ENCODE measurements around the gene ACAP3. TPM values are rescaled to one million over a fixed set of nuclear protein-coding genes. Genes with fewer than 3 reads are reported as not detected.
"Not testable (repeated sequence)": the region's sequence is repeated elsewhere in the genome, so short reads cannot be mapped to it uniquely, and the experiment has no call there.

Gene ACAP3
- total RNA-seq, 1 donor from 2014 or later: 105 TPM

DNA sequence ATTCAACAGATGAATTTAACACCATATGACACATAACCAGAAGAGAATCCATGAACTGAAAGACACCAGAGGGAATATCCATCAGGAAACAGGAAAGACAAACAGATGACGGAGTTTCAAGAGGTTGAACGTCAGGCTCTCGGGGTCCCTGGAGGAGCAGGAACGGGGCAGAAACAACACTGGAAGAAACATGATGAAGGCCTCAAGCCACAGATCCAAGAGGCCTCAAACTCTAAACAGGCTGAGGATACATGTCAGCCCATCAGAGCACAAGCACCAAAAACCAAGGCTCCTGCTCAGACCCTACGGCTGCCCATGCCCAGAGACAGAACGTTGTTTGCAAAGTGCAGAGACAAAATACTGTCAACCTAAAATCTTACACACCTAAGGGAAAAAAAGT is 9.7 kb upstream of the ACAP3 start:
- no peak for TF ChIP-seq CTCF (IDR thresholded peaks at IDR 0.05)
- Histone ChIP-seq H3K27me3 (no peaks in the 10 kb centered on the region), H3K27ac (peak overlapping the region; percentile 70 to 74), H3K4me3 (no peak overlapping the region), H3K4me1 (peaks cover 3 to 23% of the 10 kb centered on the region in 2 donors), H3K36me3 (peaks cover 50 to 60% of the 10 kb centered on the region in 2 donors), H3K9me3 (no peaks in the 10 kb centered on the region)
- no peak for DNase-seq (ENCODE audit: low spot score in 2 of 2)
- intact Hi-C loops (cut with DNase I): no loop called here

DNA sequence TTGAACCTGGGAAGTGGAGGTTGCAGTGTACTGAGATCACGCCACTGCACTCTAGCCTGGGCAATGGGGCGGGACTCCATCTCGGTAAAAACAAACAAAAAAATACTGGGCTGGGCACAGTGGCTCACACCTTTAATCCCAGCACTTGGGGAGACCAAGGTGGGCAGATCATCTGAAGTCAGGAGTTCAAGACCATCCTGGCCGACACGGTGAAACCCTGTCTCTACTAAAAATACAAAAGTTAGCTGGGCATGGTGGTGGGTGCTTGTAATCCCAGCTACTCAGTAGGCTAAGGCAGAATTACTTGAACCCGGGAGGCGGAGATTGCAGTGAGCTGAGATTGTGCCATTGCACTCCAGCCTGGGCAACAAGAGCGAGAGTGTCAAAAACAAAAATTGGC is 8.5 kb upstream of the ACAP3 start:
- H3K27me3 ChIP-seq; H3K9me3 ChIP-seq; H3K27ac ChIP-seq; DNase-seq (ENCODE audit: low spot score in 2 of 2); intact Hi-C loops (cut with DNase I); H3K4me3 ChIP-seq: not testable (repeated sequence)
- peaks cover 62 to 64% of the 10 kb centered on the region in 2 donors for H3K36me3 ChIP-seq
- H3K4me1 ChIP-seq: peaks cover 3 to 15% of the 10 kb centered on the region in 2 donors

DNA sequence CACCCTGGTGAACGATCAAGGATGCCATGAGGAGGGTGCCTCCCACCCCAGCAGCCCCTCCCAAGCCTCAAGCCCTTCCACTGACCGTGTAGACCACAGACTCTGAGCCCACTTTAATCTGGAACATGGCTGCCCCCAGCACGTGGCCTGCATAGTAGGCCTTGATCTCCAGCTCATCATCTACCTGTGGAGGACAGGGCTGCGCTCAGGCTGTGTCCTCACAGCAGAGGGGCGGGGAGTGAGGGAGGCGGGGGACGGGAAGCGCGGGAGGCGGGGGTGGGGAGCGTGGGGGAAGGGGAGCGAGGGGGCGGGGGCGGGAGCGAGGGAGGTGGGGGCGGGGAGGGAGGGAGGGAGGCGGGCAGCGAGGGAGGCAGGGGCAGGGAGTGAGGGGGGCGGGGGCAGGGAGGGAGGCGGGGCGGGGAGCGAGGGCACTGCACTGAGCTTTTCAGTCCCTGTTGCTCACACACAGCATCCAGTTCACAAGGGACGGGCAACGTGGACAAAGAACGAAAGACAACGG is 7.8 kb upstream of the ACAP3 start:
- H3K4me1 ChIP-seq: peaks cover 3 to 12% of the 10 kb centered on the region in 2 donors
- no peaks in the 10 kb centered on the region for H3K9me3 ChIP-seq
- H3K27me3 ChIP-seq: no peaks in the 10 kb centered on the region
- no peak overlapping the region for H3K27ac ChIP-seq
- no peak overlapping the region for H3K4me3 ChIP-seq
- intact Hi-C loops (cut with DNase I): no loop called here
- peaks cover 67 to 70% of the 10 kb centered on the region in 2 donors for H3K36me3 ChIP-seq
- TF ChIP-seq CTCF (IDR thresholded peaks at IDR 0.05): no peak
- DNase-seq (ENCODE audit: low spot score in 2 of 2): no peak

DNA sequence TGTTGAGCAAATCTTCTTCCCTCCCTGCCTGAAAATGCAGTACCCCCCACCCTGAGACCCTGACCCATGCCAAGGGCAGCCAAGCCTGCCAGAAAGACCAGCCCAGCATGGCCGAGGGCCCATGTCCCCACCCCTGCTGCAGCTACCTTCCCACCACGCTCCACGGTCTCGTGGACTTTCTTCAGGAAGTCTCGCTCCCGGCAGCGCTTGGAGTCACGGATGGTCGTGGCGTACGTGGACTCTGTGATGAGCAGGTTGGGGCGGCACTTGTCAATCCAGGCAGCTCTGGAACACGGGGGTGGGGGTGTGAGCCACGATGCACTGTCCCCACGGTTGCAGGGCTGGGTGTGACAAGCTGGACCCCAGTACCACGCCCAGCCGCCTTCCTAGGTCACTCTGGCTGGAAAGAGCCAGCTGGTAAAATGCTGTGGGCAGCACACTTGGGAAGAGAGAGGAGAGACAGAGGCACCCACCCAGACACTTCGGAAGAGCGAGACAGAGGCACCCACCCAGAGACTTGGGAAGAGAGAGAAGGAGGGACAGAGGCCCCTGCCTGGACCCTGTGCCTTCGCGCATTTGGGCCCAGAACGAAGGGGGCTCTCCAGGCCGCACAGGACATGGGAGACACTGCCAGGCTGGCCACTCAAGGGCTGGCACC is 7.1 kb upstream of the ACAP3 start:
- no peak for DNase-seq (ENCODE audit: low spot score in 2 of 2)
- H3K4me1 ChIP-seq: peaks cover 3 to 14% of the 10 kb centered on the region in 2 donors
- intact Hi-C loops (cut with DNase I): no loop called here
- H3K9me3 ChIP-seq: no peaks in the 10 kb centered on the region
- H3K27me3 ChIP-seq: no peaks in the 10 kb centered on the region
- H3K4me3 ChIP-seq: no peak overlapping the region
- TF ChIP-seq CTCF (IDR thresholded peaks at IDR 0.05): no peak
- H3K27ac ChIP-seq: no peak overlapping the region
- peaks cover 60 to 71% of the 10 kb centered on the region in 2 donors for H3K36me3 ChIP-seq

DNA sequence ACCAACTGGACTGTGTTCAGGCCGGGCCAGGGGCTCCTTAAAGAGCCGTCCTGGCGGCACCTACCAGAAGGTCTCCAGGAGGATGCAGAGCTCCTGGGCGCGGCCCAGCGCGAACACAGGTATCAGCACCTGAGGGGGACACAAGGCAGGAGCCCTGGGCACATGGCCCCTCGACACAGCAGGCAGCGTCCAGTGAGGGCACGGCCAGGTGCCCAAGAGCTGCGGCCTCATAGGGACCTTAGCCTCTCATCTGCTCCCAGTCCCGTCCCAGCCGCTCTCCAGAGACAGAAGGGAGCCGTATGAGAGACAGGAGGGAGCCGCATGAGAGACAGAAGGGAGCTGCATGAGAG is 6.5 kb upstream of the ACAP3 start:
- no peaks in the 10 kb centered on the region for H3K27me3 ChIP-seq
- DNase-seq (ENCODE audit: low spot score in 2 of 2): no peak
- H3K36me3 ChIP-seq: peaks cover 54 to 67% of the 10 kb centered on the region in 2 donors
- intact Hi-C loops (cut with DNase I): no loop called here
- peaks cover 3 to 20% of the 10 kb centered on the region in 2 donors for H3K4me1 ChIP-seq
- H3K4me3 ChIP-seq: no peak overlapping the region
- H3K9me3 ChIP-seq: no peaks in the 10 kb centered on the region
- TF ChIP-seq CTCF (IDR thresholded peaks at IDR 0.05): no peak
- H3K27ac ChIP-seq: no peak overlapping the region

DNA sequence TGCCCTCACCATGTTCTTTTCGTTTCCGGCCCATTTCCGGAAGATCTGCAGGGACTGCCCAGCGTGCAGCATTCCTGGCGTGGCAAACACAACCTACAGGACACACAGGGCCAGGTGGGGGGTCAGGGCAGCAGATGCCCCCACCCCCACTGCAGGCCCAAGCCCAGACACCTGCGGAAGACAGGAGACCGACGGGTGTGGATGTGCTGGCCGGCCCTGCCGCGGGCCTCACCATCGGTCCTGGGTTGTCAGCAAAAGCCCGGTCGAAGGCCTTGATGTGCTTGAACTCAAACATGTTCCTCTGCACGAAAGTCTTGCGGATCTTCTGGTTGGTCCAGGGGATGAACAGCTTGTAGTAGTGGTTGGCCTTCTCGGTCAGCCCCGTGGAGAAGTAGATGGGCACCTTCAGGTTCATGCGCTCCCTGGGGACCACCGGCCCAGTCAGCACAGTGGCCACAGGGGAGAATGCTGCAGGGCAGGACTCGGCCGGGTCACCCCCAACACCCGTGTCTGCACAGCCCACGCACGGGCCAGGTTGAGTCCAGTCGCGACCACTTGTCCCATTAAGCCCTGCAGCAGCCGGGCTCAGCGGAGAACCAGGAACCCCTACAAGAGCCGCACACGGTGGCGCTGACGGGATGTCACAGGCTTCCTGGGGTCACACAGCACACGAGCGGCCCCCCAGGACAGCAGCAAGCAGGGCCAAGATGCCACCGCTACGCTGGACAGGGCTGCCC is 5.9 kb upstream of the ACAP3 start:
- Histone ChIP-seq H3K36me3 (peaks cover 50 to 63% of the 10 kb centered on the region in 2 donors), H3K9me3 (no peaks in the 10 kb centered on the region), H3K4me1 (peaks cover under 1 to 20% of the 10 kb centered on the region in 2 donors), H3K27me3 (no peaks in the 10 kb centered on the region), H3K27ac (no peak overlapping the region), H3K4me3 (no peak overlapping the region)
- no peak for TF ChIP-seq CTCF (IDR thresholded peaks at IDR 0.05)
- intact Hi-C loops (cut with DNase I): no loop called here
- DNase-seq (ENCODE audit: low spot score in 2 of 2): no peak

Measured in ascending aorta (tissue), 2 donors.